SK-N-SH (cell line): ENCODE results near the gene CCDC141.

Source experiments
- CTCF ChIP-seq: fragments of 200-600 bp; sonication (generic); IDR thresholded peaks from 2 replicates; pipeline ENCODE4 v1.6.1; 2017; ENCODE audit warnings: antibody characterized with exemption, mild to moderate bottlenecking, moderate library complexity
- EZH2phosphoT487 ChIP-seq: fragments of 200-600 bp; sonication (generic); IDR thresholded peaks from 2 replicates; pipeline ENCODE4 v1.6.1; 2017; ENCODE audit warnings: low read depth, mixed run types, mild to moderate bottlenecking, antibody characterized with exemption, moderate library complexity, borderline replicate concordance
- IRF3 ChIP-seq: fragments of 150-350 bp; IDR thresholded peaks from 2 replicates; pipeline ENCODE4 v1.6.1; 2016; ENCODE audit warnings: mild to moderate bottlenecking, low read depth, low read length
- NRF1 ChIP-seq: IDR thresholded peaks from 2 replicates; pipeline ENCODE4 v1.6.1; 2012; ENCODE audit warnings: low read depth, mild to moderate bottlenecking, low read length

- TF ChIP-seq CTCF = no peak
- no peak for TF ChIP-seq NRF1
- no peak for TF ChIP-seq EZH2phosphoT487
- no peak for TF ChIP-seq IRF3
Observed at GRCh38 chr2:178859730-178860129, 190.2 kb downstream of the CCDC141 start.
